HG03469 (cell line): ENCODE data around the gene GNG7.
"Not testable (repeated sequence)": the region's sequence is repeated elsewhere in the genome, so short reads cannot be mapped to it uniquely, and the experiment has no call there.

ENCODE experiments used
- ATAC-seq: cut with Tn5 transposase; IDR thresholded peaks from one replicate; pipeline ENCODE4 v1.9.1; 2021; ENCODE audit warnings: mild to moderate bottlenecking, moderate library complexity, moderate number of reproducible peaks; ENCODE audit not compliant: unreplicated experiment

The GNG7 gene

GRCh38 chr19:2579678-2580280 lies 122.7 kb downstream of the GNG7 start:
- no peak for ATAC-seq

GRCh38 chr19:2578901-2579677 lies 123.4 kb downstream of the GNG7 start:
- ATAC-seq: no peak

GRCh38 chr19:2578391-2578890 lies 124.1 kb downstream of the GNG7 start:
- no peak for ATAC-seq

- no peak for ATAC-seq
Observed at GRCh38 chr19:2577722-2578335, 124.7 kb downstream of the GNG7 start.

GRCh38 chr19:2575734-2576481 lies 126.6 kb downstream of the GNG7 start:
- ATAC-seq: no peak

- no peak for ATAC-seq
Observed at GRCh38 chr19:2574971-2575630, 127.4 kb downstream of the GNG7 start.

- no peak for ATAC-seq
Observed at GRCh38 chr19:2574478-2574931, 128.0 kb downstream of the GNG7 start.

GRCh38 chr19:2573916-2574315 lies 128.6 kb downstream of the GNG7 start:
- ATAC-seq: no peak

GRCh38 chr19:2572152-2572551 lies 130.3 kb downstream of the GNG7 start:
- not testable (repeated sequence) for ATAC-seq

- ATAC-seq: no peak
Observed at GRCh38 chr19:2569596-2570465, 132.7 kb downstream of the GNG7 start.

GRCh38 chr19:2567996-2568395 lies 134.5 kb downstream of the GNG7 start:
- ATAC-seq: no peak

GRCh38 chr19:2567580-2567979 lies 134.9 kb downstream of the GNG7 start:
- no peak for ATAC-seq

GRCh38 chr19:2563546-2563945 lies 138.9 kb downstream of the GNG7 start:
- not testable (repeated sequence) for ATAC-seq

- ATAC-seq: peak; percentile 59
Observed at GRCh38 chr19:2561895-2562294, 140.6 kb downstream of the GNG7 start.

GRCh38 chr19:2561221-2561620 lies 141.3 kb downstream of the GNG7 start:
- no peak for ATAC-seq

- no peak for ATAC-seq
Observed at GRCh38 chr19:2560369-2560768, 142.1 kb downstream of the GNG7 start.

GRCh38 chr19:2558543-2558942 lies 144.0 kb downstream of the GNG7 start:
- no peak for ATAC-seq

GRCh38 chr19:2558131-2558530 lies 144.4 kb downstream of the GNG7 start:
- not testable (repeated sequence) for ATAC-seq

- no peak for ATAC-seq
Observed at GRCh38 chr19:2557093-2557440, 145.4 kb downstream of the GNG7 start.
